Gastrocnemius medialis (tissue), 4 donors: Measurements from ENCODE around the gene ARHGAP30. TPM values are rescaled to one million over a fixed set of nuclear protein-coding genes. Genes with fewer than 3 reads are reported as not detected.

Experiments used
- ATAC-seq, 2 donors: fragments of 150-250 bp; one replicate each; pipeline ENCODE4 v1.9.1; 2016
- DNase-seq, 2 donors: peaks; one replicate each; pipeline ENCODE4 v3.0.0-alpha.2; 2019
- H3K27ac ChIP-seq, 4 donors: fragments of 200-600 bp; sonication (generic); 1 replicate in 1 of 4; 2 replicates in 3 of 4; pipeline ENCODE4 v1.5.1; 2016 to 2018; ENCODE audit warnings: mild to moderate bottlenecking in 2 of 4, moderate library complexity in 1 of 4
- H3K27me3 ChIP-seq, 3 donors: fragments of 200-600 bp; sonication (generic) in 2 of 3; 1 replicate in 1 of 3; 2 replicates in 2 of 3; pipeline versions ENCODE4 v1.5.1 to v1.6.0; 2016 to 2019; ENCODE audit warnings: mild to moderate bottlenecking in 1 of 3, moderate library complexity in 1 of 3
- H3K36me3 ChIP-seq, 2 donors: fragments of 200-600 bp; sonication (generic) in 1 of 2; one replicate each; pipeline ENCODE4 v1.5.1; 2017 to 2018
- H3K4me1 ChIP-seq, 2 donors: fragments of 200-600 bp; sonication (generic) in 1 of 2; one replicate each; pipeline ENCODE4 v1.5.1; 2016 to 2017; ENCODE audit warnings: mild to moderate bottlenecking in 2 of 2
- H3K4me3 ChIP-seq, 4 donors: fragments of 200-600 bp; sonication (generic) in 3 of 4; 1 replicate in 1 of 4; 2 replicates in 3 of 4; pipeline ENCODE4 v1.5.1; 2016 to 2019; ENCODE audit warnings: mild to moderate bottlenecking in 2 of 4
- H3K9me3 ChIP-seq, 3 donors: fragments of 200-600 bp; sonication (generic) in 2 of 3; 1 replicate in 1 of 3; 2 replicates in 2 of 3; pipeline ENCODE4 v1.5.1; 2016 to 2019
- POLR2A ChIP-seq, 2 donors: fragments of 450-650 bp; IDR thresholded peaks; one replicate each; pipeline ENCODE4 v1.6.1; 2017; ENCODE audit warnings: antibody characterized with exemption in 2 of 2, mild to moderate bottlenecking in 2 of 2, moderate library complexity in 2 of 2
- in situ Hi-C, 4 donors: fragments of 200-750 bp; cut with MboI; loops; one replicate each; pipeline versions ENCODE4 v1.15.0 to v1.8.0; 2017; ENCODE audit warnings: low sequenced_read_pairs in 4 of 4
- intact Hi-C: fragments of 100-400 bp; cut with DNase I; formaldehyde crosslinking; loops from one replicate; pipeline ENCODE4 v1.15.1; 2023; ENCODE audit warnings: low total_unique reads
- total RNA-seq, 4 donors: library from RNA; depleted of rRNA; stranded (reverse); fragments of >200 nt; gene quantifications; one replicate each; pipeline versions ENCODE4 v1.1.0 to v1.2.3, GENCODE V29; 2016
- TF ChIP-seq, protein P1 (sequence below), 5 experiments: fragments of 450-650 bp in 3 of 5; fragments of 200-600 bp in 2 of 5; sonication (generic) in 2 of 5; IDR thresholded peaks in 4 of 5; conservative IDR thresholded peaks in 1 of 5; 1 replicate in 4 of 5; 2 replicates in 1 of 5; pipeline ENCODE4 v1.5.1; 2016 to 2019; ENCODE audit warnings: antibody characterized with exemption in 5 of 5, mild to moderate bottlenecking in 3 of 5, moderate library complexity in 3 of 5

ARHGAP30 gene
- total RNA-seq, 4 donors from 2014 or later: 0.61 to 1.6 (median 1.0) TPM

DNA sequence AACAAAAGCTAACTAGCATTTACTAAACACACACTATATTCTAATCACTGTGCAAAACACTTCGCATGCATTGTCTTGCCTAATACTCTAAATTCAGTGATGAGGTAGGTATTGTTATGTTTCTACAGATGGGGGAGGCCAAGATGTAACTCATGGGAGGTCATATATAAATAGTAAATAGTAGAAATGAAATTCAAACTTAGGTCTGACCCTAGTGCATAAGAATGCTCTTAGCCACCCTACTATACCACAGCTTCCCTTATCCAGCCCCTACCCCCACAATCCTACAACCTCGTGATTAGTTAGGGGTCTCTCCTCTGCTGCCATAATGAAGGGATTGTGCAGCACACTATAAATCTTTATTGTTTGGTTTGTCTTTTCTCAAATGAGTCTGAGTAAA is 44.9 kb upstream of the ARHGAP30 start:
- no peaks in the 10 kb centered on the region for H3K27me3 ChIP-seq
- H3K27ac ChIP-seq: peak overlapping the region in 3 of 4 donors; percentile 90 to 100 (median 99)
- ATAC-seq (no peak), DNase-seq (no peak)
- intact Hi-C loops: no loop called here
- no peaks in the 10 kb centered on the region for H3K36me3 ChIP-seq
- in situ Hi-C loops: no loop called here
- no peak for TF ChIP-seq POLR2A (IDR thresholded peaks at IDR 0.05)
- TF ChIP-seq, protein P1, sequence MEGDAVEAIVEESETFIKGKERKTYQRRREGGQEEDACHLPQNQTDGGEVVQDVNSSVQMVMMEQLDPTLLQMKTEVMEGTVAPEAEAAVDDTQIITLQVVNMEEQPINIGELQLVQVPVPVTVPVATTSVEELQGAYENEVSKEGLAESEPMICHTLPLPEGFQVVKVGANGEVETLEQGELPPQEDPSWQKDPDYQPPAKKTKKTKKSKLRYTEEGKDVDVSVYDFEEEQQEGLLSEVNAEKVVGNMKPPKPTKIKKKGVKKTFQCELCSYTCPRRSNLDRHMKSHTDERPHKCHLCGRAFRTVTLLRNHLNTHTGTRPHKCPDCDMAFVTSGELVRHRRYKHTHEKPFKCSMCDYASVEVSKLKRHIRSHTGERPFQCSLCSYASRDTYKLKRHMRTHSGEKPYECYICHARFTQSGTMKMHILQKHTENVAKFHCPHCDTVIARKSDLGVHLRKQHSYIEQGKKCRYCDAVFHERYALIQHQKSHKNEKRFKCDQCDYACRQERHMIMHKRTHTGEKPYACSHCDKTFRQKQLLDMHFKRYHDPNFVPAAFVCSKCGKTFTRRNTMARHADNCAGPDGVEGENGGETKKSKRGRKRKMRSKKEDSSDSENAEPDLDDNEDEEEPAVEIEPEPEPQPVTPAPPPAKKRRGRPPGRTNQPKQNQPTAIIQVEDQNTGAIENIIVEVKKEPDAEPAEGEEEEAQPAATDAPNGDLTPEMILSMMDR (IDR thresholded peaks at IDR 0.05 in 4 of 5, conservative IDR thresholded peaks at IDR 0.05 in 1 of 5): no peak
- H3K9me3 ChIP-seq: no peaks in the 10 kb centered on the region
- H3K4me3 ChIP-seq: no peak overlapping the region
- peaks cover 53 to 57% of the 10 kb centered on the region in 2 donors for H3K4me1 ChIP-seq

DNA sequence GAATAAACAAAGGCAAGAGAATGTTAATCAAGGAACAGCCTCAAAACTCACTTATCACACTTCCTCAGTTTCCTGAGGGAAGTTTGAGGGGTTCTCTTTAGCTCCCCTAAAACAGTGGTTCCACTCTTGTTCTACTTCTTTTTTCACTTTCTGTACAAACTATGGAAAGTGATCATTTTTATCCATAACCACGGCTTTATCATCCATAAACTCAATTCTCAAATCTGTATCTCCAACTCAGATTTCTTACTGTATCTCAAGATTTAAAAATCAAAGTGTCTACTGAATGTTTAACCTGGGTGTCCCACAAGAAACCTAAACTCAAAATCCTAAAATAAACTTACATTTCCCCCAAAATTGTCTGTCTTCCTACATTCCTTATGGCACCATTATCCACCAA is 44.2 kb upstream of the ARHGAP30 start:
- no peaks in the 10 kb centered on the region for H3K9me3 ChIP-seq
- H3K27me3 ChIP-seq: no peaks in the 10 kb centered on the region
- intact Hi-C loops (no loop called here), in situ Hi-C loops (no loop called here)
- no peak for DNase-seq
- H3K27ac ChIP-seq: no peak overlapping the region
- H3K4me1 ChIP-seq: peaks cover 47 to 51% of the 10 kb centered on the region in 2 donors
- TF ChIP-seq, protein P1 (IDR thresholded peaks at IDR 0.05 in 4 of 5, conservative IDR thresholded peaks at IDR 0.05 in 1 of 5): no peak
- TF ChIP-seq POLR2A (IDR thresholded peaks at IDR 0.05): no peak
- no peaks in the 10 kb centered on the region for H3K36me3 ChIP-seq
- ATAC-seq: no peak
- H3K4me3 ChIP-seq: no peak overlapping the region

DNA sequence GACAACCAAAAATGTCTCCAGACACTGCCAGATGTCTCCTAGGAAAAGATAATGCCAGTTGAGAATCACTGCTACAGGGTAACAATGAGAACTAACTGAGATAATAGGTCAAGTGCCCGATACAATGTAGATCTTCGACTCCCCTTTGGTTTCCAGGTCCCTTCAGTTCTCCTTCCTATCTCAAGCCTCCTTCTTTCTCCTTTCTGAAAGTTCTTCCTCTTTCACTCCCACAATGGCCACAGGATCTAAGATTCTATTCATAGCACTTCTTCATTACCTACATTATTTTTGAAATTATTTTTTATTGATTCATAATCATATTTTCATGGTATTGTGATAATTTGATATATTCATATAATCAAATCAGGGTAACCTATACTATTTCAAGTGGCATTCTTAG is 41.8 kb upstream of the ARHGAP30 start:
- H3K4me1 ChIP-seq: peaks cover 33 to 37% of the 10 kb centered on the region in 2 donors
- DNase-seq (no peak), ATAC-seq (no peak)
- no peak for TF ChIP-seq POLR2A (IDR thresholded peaks at IDR 0.05)
- TF ChIP-seq, protein P1 (IDR thresholded peaks at IDR 0.05 in 4 of 5, conservative IDR thresholded peaks at IDR 0.05 in 1 of 5): no peak
- H3K36me3 ChIP-seq: no peaks in the 10 kb centered on the region
- intact Hi-C loops: no loop called here
- no peak overlapping the region for H3K4me3 ChIP-seq
- no peaks in the 10 kb centered on the region for H3K27me3 ChIP-seq
- no peak overlapping the region for H3K27ac ChIP-seq
- in situ Hi-C loops: no loop called here
- H3K9me3 ChIP-seq: no peaks in the 10 kb centered on the region

DNA sequence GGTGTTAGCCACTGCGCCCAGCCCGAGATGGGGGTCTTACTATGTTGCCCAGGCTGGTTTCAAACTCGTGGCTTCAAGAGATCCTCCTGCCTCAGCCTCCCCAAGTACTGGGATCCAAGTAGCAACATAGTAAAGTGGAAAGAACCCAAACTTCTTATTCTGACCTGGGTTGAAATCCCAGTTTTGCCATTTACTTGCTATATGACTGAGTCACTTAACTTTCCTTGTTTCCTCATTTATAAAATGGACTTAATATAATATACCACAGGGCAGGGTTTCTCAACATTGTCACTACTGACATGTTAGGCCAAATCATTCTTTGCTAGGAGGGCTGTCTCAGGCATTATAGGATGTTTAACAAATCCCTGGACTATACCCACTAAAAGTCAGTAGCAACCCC is 41.4 kb upstream of the ARHGAP30 start:
- Histone ChIP-seq H3K4me1 (peaks cover 29 to 33% of the 10 kb centered on the region in 2 donors), H3K4me3 (no peak overlapping the region), H3K27ac (no peak overlapping the region), H3K27me3 (no peaks in the 10 kb centered on the region), H3K9me3 (no peaks in the 10 kb centered on the region), H3K36me3 (no peaks in the 10 kb centered on the region)
- intact Hi-C loops (no loop called here), in situ Hi-C loops (no loop called here)
- TF ChIP-seq, protein P1 (IDR thresholded peaks at IDR 0.05 in 4 of 5, conservative IDR thresholded peaks at IDR 0.05 in 1 of 5): no peak
- TF ChIP-seq POLR2A (IDR thresholded peaks at IDR 0.05): no peak
- ATAC-seq: no peak
- no peak for DNase-seq

DNA sequence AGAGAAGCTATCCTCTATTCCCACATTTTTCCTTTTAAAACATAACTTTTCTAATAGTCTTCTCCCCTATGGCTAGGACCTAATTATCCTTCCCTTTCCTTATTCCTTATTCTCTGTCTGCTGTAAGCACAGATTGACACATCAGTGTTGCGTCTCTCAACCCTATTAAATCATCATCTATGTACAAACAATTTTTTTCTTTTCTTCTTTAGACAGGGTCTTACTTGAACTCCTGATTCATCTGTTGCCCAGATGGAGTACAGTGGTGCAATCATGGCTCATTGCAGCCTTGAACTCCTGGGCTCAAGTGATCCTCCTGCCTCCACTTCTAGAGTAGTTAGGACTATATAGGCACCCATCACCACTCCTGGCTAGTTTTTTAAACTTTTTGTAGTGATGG is 36.7 kb upstream of the ARHGAP30 start:
- ATAC-seq (no peak), DNase-seq (no peak)
- no peak overlapping the region for H3K27ac ChIP-seq
- peaks cover 0 to 12% of the 10 kb centered on the region in 2 donors for H3K36me3 ChIP-seq
- no peaks in the 10 kb centered on the region for H3K9me3 ChIP-seq
- no peaks in the 10 kb centered on the region for H3K4me1 ChIP-seq
- no peaks in the 10 kb centered on the region for H3K27me3 ChIP-seq
- in situ Hi-C loops (no loop called here), intact Hi-C loops (no loop called here)
- TF ChIP-seq POLR2A (IDR thresholded peaks at IDR 0.05): no peak
- TF ChIP-seq, protein P1 (IDR thresholded peaks at IDR 0.05 in 4 of 5, conservative IDR thresholded peaks at IDR 0.05 in 1 of 5): no peak
- H3K4me3 ChIP-seq: no peak overlapping the region
